ENCODE measurements around the gene ASCL3. TPM values are rescaled to one million over a fixed set of nuclear protein-coding genes. Genes with fewer than 3 reads are reported as not detected.
"Not testable (repeated sequence)": the region's sequence is repeated elsewhere in the genome, so short reads cannot be mapped to it uniquely, and the experiment has no call there.

The ASCL3 gene
- polyA plus RNA-seq, 1 donor from 2014 or later = not detected

GRCh38 chr11:8905528-8906165 lies 37.2 kb downstream of the ASCL3 start:
- Histone ChIP-seq H3K9ac (ENCODE audit: low read length) (no peak overlapping the region), H3K27ac (ENCODE audit: low read length) (no peak overlapping the region), H4K20me1 (ENCODE audit: insufficient read depth) (no peaks in the 10 kb centered on the region), H3K9me3 (ENCODE audit: low read length) (no peaks in the 10 kb centered on the region), H3K9me2 (ENCODE audit: insufficient read depth, low read length) (no peaks in the 10 kb centered on the region), H2AFZ (ENCODE audit: low read depth, low read length) (no peak overlapping the region), H3K4me3 (ENCODE audit: low read length) (no peak overlapping the region), H3K4me2 (ENCODE audit: low read length) (no peak overlapping the region), H3F3A (ENCODE audit: insufficient read depth, low read length, poor library complexity, severe bottlenecking) (no peaks in the 10 kb centered on the region), H3K27me3 (ENCODE audit: insufficient read depth, low read depth, low read length) (no peaks in the 10 kb centered on the region), H3K36me3 (ENCODE audit: insufficient read depth, low read length) (no peaks in the 10 kb centered on the region), H3K79me2 (replicated peaks; ENCODE audit: insufficient read depth, low read length) (no peaks in the 10 kb centered on the region)
- TF ChIP-seq, protein P1, sequence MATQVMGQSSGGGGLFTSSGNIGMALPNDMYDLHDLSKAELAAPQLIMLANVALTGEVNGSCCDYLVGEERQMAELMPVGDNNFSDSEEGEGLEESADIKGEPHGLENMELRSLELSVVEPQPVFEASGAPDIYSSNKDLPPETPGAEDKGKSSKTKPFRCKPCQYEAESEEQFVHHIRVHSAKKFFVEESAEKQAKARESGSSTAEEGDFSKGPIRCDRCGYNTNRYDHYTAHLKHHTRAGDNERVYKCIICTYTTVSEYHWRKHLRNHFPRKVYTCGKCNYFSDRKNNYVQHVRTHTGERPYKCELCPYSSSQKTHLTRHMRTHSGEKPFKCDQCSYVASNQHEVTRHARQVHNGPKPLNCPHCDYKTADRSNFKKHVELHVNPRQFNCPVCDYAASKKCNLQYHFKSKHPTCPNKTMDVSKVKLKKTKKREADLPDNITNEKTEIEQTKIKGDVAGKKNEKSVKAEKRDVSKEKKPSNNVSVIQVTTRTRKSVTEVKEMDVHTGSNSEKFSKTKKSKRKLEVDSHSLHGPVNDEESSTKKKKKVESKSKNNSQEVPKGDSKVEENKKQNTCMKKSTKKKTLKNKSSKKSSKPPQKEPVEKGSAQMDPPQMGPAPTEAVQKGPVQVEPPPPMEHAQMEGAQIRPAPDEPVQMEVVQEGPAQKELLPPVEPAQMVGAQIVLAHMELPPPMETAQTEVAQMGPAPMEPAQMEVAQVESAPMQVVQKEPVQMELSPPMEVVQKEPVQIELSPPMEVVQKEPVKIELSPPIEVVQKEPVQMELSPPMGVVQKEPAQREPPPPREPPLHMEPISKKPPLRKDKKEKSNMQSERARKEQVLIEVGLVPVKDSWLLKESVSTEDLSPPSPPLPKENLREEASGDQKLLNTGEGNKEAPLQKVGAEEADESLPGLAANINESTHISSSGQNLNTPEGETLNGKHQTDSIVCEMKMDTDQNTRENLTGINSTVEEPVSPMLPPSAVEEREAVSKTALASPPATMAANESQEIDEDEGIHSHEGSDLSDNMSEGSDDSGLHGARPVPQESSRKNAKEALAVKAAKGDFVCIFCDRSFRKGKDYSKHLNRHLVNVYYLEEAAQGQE (IDR thresholded peaks at IDR 0.05; ENCODE audit: borderline replicate concordance) = no peak
- TF ChIP-seq SMC3 (conservative IDR thresholded peaks at IDR 0.05; ENCODE audit: poor library complexity) = no peak
- no peak for TF ChIP-seq EP300 (conservative IDR thresholded peaks at IDR 0.05; ENCODE audit: poor library complexity, severe bottlenecking)
- TF ChIP-seq, protein P2, sequence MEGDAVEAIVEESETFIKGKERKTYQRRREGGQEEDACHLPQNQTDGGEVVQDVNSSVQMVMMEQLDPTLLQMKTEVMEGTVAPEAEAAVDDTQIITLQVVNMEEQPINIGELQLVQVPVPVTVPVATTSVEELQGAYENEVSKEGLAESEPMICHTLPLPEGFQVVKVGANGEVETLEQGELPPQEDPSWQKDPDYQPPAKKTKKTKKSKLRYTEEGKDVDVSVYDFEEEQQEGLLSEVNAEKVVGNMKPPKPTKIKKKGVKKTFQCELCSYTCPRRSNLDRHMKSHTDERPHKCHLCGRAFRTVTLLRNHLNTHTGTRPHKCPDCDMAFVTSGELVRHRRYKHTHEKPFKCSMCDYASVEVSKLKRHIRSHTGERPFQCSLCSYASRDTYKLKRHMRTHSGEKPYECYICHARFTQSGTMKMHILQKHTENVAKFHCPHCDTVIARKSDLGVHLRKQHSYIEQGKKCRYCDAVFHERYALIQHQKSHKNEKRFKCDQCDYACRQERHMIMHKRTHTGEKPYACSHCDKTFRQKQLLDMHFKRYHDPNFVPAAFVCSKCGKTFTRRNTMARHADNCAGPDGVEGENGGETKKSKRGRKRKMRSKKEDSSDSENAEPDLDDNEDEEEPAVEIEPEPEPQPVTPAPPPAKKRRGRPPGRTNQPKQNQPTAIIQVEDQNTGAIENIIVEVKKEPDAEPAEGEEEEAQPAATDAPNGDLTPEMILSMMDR (IDR thresholded peaks at IDR 0.05; ENCODE audit: poor library complexity, severe bottlenecking) = no peak
- no peak for TF ChIP-seq TAF1 (IDR thresholded peaks at IDR 0.05; ENCODE audit: low read depth)
- no peak for TF ChIP-seq RAD21 (conservative IDR thresholded peaks at IDR 0.05)
- no peak for TF ChIP-seq MXI1 (conservative IDR thresholded peaks at IDR 0.05; ENCODE audit: poor library complexity, severe bottlenecking)
- TF ChIP-seq POLR2AphosphoS5 (IDR thresholded peaks at IDR 0.05) = no peak
- no peak for TF ChIP-seq EZH2 (IDR thresholded peaks at IDR 0.05; ENCODE audit: borderline replicate concordance, insufficient read depth, low read length, poor library complexity, severe bottlenecking)

DNA sequence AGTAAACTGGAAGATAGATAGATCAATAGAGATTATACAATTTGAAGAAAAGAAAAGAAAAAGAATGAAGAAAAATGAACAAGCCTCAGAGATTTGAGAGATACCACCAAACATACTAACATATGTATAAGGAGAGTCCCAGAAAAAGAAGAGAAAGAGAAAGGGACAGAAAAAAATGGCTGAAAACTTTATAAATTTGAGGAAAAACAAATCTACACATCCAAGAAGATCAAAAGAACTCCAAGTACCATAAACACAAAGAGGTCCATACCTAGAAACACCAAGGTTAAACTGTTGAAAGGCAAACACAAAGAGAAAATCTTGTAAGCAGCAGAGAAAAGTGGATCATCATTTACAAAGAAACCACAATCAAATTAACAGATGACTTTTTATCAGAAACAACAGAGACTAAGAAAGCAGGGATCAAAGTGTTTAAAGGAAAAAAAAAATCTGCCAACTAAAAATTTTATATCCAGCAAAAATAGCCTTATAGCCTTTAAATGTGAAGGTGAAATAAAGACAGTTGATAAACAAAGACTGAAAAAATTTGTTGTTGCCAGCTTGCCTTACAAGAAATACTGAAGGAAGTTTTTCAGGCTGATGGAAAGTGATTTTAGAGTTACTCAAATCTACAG lies 43.6 kb downstream of the ASCL3 start:
- no peak overlapping the region for H3K4me3 ChIP-seq (ENCODE audit: low read length)

GRCh38 chr11:8891185-8891584 lies 51.6 kb downstream of the ASCL3 start:
- H3K9me3 ChIP-seq (ENCODE audit: low read length); H3K9ac ChIP-seq (ENCODE audit: low read length): not testable (repeated sequence)

More for the DNA sequence above, 43.6 kb downstream of the ASCL3 start:
- no peak overlapping the region for H2AFZ ChIP-seq (ENCODE audit: low read depth, low read length)
- no peaks in the 10 kb centered on the region for H3K9me2 ChIP-seq (ENCODE audit: insufficient read depth, low read length)
- no peaks in the 10 kb centered on the region for H3K79me2 ChIP-seq (replicated peaks; ENCODE audit: insufficient read depth, low read length)
- TF ChIP-seq, protein P2 (IDR thresholded peaks at IDR 0.05; ENCODE audit: poor library complexity, severe bottlenecking) = no peak
- no peak overlapping the region for H3K27ac ChIP-seq (ENCODE audit: low read length)
- no peak overlapping the region for H3K4me2 ChIP-seq (ENCODE audit: low read length)
- no peaks in the 10 kb centered on the region for H3K27me3 ChIP-seq (ENCODE audit: insufficient read depth, low read depth, low read length)
- H3K9me3 ChIP-seq (ENCODE audit: low read length) = no peaks in the 10 kb centered on the region
- no peaks in the 10 kb centered on the region for H4K20me1 ChIP-seq (ENCODE audit: insufficient read depth)
- no peaks in the 10 kb centered on the region for H3F3A ChIP-seq (ENCODE audit: insufficient read depth, low read length, poor library complexity, severe bottlenecking)
- H3K36me3 ChIP-seq (ENCODE audit: insufficient read depth, low read length) = no peaks in the 10 kb centered on the region
- no peak overlapping the region for H3K9ac ChIP-seq (ENCODE audit: low read length)

More at GRCh38 chr11:8891185-8891584, 51.6 kb downstream of the ASCL3 start:
- not testable (repeated sequence) for H3K9me2 ChIP-seq (ENCODE audit: insufficient read depth, low read length); H4K20me1 ChIP-seq (ENCODE audit: insufficient read depth); H3F3A ChIP-seq (ENCODE audit: insufficient read depth, low read length, poor library complexity, severe bottlenecking); H3K27ac ChIP-seq (ENCODE audit: low read length); H3K4me2 ChIP-seq (ENCODE audit: low read length); H3K4me3 ChIP-seq (ENCODE audit: low read length); H3K27me3 ChIP-seq (ENCODE audit: insufficient read depth, low read depth, low read length); H2AFZ ChIP-seq (ENCODE audit: low read depth, low read length); H3K36me3 ChIP-seq (ENCODE audit: insufficient read depth, low read length); H3K79me2 ChIP-seq (replicated peaks; ENCODE audit: insufficient read depth, low read length)
